Renal pelvis (tissue), 4 donors: Measurements from ENCODE around the gene ECT2. TPM values are rescaled to one million over a fixed set of nuclear protein-coding genes. Genes with fewer than 3 reads are reported as not detected.
"Not testable (repeated sequence)": the region's sequence is repeated elsewhere in the genome, so short reads cannot be mapped to it uniquely, and the experiment has no call there.

Experiments used
- DNase-seq: peaks from one replicate; pipeline ENCODE4 v3.0.0-alpha.2; 2013
- polyA plus RNA-seq, 3 donors: library from polyadenylated mRNA; unstranded; fragments of 120-200 nt; gene quantifications; one replicate each; pipeline ENCODE4 v1.2.1, GENCODE V29; 2013; ENCODE audit not compliant: insufficient read length in 3 of 3

The ECT2 gene
- polyA plus RNA-seq, 3 donors = 33.5 to 33.9 (median 33.8) TPM

DNA sequence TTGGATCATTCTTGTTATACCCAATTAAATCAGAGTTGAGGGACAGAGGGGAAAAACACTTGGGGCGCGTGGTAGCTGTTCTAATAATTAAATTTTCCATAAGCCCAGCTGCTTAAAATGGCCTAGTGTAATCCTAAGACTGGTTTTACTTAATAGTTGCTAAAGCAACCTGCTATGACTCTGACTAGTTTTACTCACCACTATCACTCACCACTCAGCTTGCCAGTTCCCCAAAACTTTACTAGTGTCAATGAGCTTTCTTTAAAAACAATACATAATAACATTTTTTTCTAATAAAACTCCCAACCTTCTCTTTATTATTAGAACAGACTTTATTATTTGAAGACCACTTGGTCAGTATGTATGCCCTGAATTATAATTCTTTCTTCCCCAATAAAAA is 49.6 kb downstream of the ECT2 start:
- DNase-seq = no peak

DNA sequence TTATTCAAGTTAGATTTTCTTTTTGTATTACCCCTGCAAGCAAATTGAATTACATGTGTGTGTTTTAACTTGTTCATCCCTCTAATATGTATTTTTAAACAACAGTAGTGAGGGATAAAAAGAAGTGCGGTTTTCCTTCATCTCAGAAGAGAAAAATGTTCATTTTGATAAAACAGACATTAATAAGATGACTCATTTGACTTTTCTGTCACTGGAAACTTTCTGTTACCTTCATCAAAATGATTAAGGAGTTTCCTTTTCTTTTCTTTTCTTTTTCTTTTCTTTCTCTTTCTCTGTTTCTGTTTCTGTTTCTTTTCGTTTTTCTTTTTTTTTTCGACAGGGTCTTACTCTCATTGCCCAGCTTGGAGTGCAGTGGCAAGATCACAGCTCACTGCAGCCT is 53.0 kb downstream of the ECT2 start:
- DNase-seq = no peak

DNA sequence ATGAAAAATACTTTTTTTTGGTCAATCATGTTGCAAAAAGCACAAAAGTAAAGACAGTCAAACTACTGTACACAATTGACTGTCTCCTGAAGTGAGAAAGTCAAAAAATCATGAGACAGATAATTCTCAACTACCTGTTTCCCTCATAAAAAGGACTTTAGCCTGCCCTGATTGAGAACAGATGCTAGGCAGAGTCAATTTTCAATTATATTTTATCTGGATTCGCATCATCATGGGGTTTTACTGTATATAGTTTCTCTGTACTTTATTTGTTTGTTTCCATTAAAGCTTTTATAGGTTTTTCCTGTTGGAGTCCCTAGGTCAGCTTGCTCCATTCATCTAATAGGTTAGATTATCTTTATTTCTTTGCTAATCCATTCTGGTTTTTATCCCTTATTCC is 53.8 kb downstream of the ECT2 start:
- no peak for DNase-seq

DNA sequence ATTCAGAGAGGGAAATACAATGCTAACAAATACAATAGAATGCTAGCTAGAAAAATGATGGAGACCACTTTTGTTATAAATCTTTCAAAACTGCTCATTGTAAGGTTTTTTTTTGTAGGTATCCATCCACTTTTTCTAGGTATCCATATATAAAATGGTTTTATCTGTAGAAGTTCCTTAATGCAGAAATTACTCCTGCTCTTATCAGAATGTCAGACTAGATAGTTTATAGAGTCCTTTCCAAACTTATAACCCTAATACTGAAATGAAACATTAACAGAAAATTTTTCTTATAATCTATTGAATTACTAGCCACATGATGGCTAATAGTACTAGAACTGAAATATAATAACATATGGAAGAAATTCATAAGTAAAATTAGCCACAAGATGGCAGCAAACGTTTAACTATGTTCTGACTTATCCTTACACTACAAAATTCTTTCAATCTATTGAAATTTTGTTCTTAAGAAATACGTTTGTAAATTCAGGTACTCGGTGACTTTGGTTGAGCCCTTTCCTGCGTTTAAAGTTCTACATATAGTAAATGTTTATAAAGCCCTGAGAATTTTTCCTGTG is 58.5 kb downstream of the ECT2 start:
- peak; percentile 36 for DNase-seq

DNA sequence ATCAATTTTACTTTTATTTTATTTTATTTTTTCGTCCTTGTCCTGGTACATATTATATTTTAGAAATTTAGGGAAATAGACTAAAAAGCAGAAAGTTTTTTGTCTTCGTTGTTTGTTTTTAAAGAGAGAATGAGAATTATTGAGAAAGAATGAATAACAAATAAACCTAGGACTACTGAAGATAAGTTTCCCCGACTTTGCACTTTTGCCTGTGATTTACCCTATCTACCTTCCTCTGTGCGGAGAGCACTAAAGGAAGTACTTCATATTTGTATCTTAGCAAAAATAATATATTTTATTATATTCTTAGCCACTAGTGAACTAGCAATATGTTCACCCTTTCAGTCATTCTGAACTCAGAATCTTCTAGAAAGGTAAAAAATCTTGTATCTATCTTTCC is 60.6 kb downstream of the ECT2 start:
- no peak for DNase-seq

DNA sequence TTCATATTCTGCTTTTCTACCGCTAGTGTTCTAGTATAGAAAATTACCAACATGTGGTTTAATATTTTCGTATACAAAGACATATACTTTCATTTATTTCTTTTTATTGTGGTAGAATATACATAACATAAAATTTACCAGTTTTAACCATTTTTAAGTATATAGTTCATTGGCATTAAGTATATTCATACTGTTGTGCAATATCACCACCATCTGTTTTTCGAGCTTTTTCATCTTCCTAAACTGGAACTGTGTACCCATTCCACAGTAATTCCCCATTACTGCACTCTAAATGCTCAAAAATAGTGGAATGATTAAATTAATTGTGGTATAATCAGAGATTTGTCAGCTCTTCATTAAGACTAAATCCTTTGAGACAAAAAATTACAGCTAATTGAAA is 62.9 kb downstream of the ECT2 start:
- no peak for DNase-seq

DNA sequence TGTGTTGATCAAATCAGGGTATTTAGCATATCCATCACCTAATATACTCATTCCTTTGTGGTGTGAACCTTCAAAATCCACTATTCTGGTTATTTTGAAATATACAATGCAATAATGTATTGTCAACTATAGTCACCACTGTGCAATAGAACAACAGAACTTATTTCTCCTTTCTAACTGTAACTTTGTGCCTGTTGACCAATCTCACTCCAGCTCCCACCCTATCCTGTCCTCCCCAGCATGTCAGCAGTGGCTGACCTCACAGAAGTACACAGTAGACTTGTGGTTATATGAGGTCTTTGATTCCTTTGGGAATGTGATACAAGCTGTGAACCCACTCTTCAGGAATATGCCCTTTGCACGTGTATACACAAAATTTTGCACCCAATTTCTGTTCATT is 64.2 kb downstream of the ECT2 start:
- DNase-seq = no peak

DNA sequence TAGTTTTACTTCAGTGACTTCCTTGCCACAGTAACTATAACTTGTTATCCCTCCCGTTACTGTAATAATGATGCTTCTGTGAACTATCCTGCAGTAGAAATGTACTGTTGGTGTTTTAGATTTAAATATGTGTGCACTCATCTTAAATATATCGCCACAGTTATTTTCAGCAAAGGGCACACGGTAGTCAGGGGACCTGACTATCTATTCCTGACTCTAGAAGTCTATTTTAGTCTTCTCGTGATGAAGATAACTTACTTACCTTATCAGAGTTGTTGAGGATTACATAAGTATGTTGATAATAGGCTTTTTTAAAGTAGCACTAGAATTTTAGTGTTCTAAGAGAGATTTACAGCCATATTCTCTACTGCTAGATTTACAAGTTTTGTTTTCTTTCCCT is 65.3 kb downstream of the ECT2 start:
- DNase-seq = no peak

DNA sequence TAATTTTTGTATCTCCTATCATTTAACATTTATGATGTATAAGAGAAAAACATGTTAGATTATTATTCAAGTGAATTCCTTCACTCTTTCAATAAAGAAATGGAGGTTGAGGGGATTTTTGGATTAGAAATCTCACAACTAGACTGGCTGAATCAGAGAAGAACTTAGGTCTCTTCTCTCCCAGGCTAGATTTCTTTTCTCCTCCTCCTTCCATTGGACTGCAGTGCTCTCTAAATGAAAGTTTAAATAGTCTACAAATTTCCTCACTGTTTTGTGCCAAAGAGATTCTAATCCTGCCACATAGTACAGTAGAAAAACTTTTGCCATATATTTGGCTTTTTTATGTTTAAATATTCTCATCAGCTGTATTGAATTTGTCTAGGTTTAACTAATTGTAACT is 65.8 kb downstream of the ECT2 start:
- DNase-seq = no peak

DNA sequence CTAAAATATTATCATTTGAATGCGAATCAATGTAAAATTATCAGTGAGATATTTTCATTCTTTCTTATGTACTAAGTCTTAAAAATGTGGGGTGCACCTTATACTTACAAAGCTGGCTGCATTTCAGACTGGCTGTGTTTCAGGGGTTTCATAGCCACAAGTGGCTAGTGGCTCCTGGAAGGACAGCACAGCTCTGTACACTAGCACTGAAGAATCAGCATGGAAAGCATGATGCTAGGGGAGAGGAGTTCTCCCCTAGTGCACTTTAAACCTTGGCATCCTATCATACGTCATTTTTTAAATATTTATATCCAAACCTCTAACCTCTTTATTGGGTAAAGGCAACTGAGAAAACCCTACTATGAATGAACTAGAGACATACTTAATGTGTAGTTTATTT is 66.4 kb downstream of the ECT2 start:
- no peak for DNase-seq

DNA sequence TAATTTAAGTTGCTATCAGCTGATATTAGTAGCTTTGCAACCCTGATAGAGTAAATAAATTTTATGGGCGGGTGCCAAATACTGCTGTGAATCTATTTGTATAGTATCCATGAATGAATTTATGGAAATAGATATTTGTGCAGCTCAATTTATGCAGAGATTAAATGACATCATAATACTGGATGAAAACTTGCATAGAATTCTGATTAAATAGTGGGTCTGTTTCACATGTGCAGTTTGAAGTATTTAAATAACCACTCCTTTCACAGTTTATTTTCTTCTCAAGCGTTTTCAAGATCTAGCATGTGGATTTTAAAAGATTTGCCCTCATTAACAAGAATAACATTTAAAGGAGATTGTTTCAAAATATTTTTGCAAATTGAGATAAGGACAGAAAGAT is 70.0 kb downstream of the ECT2 start:
- no peak for DNase-seq

DNA sequence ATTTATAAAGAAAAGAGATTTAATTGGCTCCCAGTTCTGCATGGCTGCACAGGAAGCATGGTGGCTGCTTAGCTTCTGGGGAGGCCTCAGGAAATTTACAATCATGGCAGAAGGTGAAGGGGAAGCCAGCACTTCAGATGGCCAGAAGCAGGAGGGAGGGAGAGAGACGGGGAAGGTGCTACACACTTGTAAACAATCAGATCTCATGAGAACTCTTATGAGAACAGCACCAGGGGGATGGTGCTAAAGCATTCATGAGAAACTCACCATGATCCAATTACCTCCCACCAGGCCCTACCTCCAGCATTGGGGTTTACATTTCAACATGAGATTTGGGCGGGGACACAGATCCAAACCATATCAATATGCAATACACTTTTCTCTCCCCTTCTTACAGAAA is 73.7 kb downstream of the ECT2 start:
- no peak for DNase-seq

DNA sequence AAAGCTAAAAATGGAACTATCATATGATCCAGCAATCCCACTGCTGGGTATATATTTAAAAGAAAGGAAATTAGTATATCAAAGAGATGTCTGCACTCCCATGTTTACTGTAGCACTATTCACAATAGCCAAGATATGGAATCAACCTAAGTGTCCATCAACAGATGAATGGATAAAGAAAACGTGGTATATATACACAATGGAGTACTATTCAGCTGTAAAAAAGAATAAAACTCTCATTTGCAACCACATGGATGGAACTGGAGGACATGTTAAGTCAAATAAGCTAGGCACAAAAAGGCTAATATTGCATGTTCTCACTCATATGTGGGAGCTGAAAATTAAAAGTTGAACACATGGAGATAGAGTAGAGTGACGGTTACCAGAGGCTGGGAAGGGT is 76.7 kb downstream of the ECT2 start:
- not testable (repeated sequence) for DNase-seq

DNA sequence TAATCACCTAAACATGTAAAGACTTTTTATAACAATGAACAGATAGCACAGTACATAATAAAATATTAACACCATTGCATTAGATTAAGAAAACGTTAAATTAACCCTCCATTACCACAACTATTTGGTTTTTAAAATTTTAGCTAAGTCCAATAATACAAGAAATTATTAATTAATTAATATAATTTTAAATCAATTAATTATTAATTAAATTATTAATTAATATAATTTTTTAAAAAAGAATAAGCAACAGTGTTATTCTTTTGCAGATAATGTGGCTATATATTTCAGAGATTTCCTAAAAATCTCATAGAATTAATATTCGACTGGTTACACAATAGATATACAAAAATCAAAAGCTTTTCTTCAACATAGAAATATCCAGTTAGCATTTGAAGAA is 82.5 kb downstream of the ECT2 start:
- DNase-seq = no peak

DNA sequence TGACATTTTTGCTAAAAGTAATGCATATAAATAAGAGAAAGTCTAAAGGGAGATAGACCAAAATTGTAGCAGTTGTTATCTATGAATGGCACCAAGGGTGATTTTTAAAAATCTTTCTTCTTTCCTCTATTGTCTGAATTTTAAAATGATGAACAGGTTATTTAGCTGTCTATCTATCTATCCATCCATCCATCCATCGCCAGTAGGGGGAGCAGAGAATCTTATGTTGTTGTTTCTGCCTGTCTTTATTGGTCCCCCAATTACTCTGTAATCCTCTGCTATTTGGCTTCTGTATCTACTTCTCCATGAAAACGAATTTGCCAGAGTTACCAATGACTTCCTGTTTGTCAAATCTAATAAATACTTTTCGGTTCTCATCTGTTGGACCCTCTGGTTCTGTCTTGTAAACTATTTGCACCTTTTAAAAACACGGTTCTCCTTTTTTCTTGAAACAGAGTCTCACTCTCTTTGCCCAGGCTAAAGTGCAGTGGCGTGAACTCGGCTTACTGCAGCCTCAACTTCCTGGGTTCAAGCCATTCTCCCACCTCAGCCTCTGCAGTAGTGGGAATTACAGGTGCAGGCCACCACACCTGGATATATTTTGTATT is 86.0 kb downstream of the ECT2 start:
- DNase-seq = peak; percentile 37

DNA sequence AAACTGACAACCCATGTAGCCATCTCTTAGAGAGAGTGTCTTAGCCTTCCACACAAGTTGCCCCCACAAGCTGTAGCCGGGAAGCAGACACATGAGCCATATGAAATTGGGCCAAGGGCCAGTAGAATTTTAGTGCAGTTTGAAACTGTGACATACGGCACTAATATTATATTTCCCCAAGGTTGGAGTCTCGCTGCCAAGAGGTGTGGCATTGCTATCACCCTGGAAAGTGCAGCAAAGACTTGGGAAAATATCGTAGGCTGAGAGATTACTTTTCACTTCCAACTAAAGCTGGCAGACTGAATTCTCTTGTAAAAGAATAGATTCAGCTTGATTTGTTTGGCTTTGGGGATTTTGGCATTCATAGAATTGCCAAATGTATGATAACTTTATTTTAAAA is 89.2 kb downstream of the ECT2 start:
- DNase-seq = no peak

DNA sequence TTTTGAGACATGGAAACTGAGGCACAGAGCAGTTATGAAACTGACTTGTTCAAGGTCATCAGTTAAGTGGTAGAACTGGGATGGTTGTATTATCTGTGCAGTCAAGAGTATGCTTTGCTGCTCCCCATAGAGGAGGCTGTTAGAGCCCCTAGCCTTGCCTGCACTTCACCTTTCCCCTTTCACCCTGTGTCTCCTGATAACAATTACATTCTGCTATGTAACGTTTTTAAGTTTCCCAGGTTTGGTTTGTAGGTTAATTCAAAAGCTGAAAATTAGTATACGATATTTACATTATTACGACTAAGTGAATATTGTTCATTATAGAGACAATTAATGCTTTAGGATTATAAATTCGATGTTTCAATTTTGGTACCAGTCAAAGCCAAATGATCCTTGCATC is 89.9 kb downstream of the ECT2 start:
- no peak for DNase-seq

DNA sequence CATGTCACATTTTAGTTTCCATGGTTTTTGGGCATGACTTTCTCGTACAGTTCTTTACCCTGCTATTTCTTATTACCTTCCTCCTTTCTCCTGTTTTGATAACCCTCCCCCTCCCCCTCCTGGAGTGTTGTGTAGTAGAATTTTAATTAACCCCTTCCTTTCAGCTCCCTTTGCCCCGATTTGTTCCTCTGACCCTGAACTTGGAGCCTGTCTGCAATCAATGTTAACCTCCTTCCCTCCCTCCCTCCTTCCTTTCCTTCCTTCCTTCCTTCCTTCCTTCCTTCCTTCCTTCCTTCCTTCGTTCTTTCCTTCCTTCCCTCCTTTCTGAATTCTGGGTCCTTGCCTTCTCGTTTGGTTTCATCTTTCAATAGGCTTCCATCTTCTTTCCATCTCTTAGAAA is 90.4 kb downstream of the ECT2 start:
- no peak for DNase-seq

DNA sequence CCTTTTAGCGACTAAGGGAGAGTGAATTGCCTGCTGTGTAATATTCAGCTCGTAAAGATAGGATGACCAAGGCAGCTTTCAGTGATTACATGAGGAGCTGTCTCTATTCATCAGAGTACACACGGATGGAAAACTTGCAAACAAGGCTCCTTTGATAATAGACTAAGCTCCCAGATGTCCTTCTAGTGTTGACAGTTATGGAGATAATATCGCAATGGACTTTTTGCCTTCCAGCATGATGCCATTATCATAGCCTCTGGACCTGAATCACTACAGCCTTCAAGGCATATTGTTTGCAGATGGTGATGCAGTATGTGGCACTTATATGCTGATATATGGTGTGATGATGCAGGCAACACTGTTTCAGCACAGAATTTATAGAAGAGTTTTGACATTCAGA is 93.9 kb downstream of the ECT2 start:
- no peak for DNase-seq

DNA sequence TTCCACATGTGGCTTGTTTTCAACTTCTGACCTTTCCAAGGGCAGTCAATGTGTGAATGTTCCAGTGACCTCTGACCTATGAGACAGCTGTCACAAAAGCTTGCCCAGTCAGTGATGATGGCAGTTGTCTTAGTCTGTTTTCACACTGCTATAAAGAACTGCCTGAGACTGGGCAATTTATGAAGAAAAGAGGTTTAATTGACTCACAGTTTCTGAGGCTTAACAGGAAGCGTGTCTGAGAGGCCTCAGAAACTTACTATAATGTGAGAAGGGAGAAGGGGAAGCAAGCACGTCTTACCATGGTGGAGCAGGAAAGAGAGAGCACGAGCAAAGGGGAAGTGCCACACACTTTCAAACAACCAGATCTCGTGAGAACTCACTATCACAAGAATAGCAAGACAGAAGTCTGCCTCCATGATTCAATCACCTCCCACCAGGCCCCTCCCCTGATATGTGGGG is 95.6 kb downstream of the ECT2 start:
- no peak for DNase-seq

DNA sequence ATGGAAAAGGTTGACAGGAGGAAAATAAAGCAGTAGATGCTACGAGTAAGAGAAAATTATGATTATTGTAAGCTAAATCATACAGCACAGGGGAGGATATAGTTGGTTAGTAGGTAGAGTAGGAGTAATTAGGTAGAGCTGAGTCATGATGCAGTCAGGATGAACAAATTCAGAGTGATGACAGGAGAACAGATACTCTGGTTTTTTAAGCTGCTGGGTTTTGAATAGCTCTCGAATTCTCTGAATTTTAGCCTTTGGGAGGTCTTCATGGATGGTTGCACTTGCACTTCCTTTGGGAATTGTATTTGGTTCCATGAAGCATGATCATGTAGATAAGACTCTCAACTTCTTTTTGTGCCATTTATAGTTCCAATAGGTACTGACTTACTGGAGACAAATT is 96.2 kb downstream of the ECT2 start:
- DNase-seq = no peak

DNA sequence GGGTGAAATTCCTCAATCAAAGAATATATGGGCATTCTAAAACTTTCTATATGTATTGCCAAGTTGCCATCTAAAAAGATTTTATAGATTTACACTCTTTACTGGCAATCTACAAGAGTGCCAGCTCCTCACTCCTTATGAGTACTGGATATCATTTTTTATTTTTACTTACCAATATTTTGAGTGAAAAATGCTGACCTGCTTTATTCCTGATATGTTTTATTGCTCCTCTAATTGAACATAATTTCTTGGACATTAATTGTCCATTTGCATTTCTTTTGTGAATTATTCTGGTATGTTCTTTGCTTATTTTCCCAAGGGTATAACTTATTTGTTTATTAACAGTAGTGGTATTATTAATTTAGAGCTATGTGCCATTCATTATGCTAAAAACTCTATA is 96.8 kb downstream of the ECT2 start:
- no peak for DNase-seq

DNA sequence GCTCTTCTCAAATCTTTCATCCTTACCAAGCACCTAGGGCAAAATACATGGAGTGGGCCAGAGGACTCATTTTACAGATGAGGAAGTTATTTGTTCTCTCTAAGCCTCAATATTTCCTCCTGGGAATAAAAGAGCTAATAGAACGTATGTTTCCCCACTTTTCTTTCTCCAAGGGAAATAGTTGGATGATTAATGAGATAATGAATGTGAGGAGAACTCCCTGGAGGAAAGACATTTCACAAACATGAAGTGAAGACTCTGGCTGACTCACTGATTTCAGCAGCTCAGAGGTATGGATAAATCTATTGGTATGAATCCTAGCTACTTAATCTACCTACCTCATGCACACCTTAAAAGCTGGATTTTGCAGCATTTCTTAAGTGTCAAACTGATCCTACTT is 98.4 kb downstream of the ECT2 start:
- no peak for DNase-seq

DNA sequence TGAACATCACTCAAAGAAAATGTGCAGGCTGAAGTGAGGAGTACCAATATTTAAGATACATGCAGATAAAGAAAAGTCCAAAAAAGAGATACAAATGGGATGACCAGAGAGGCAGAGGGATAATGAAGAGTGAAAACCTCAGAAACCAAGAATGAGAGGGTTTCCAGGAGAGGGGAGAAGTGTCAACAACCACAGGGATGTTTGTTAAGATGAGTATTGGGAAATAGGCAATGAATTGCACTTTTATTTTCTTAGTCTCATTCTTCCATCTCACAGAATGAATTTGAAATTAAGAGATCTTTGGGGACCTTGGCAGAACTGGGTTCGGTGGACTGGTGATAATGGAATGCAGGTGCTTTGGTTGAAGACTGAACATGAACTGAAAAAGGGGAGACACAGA is 102.5 kb downstream of the ECT2 start:
- no peak for DNase-seq
